Prostate gland (tissue), 2 donors: ENCODE data around the gene LHFPL3.

Experiments
- POLR2A ChIP-seq: fragments of 450-650 bp; IDR thresholded peaks from one replicate; pipeline ENCODE4 v1.6.1; 2016; ENCODE audit warnings: antibody characterized with exemption, mild to moderate bottlenecking
- TF ChIP-seq, protein P1 (sequence below), 4 experiments: fragments of 200-600 bp in 2 of 4; fragments of 450-650 bp in 2 of 4; sonication (generic) in 2 of 4; IDR thresholded peaks; 1 replicate in 3 of 4; 2 replicates in 1 of 4; pipeline ENCODE4 v1.5.1; 2016 to 2019; ENCODE audit warnings: antibody characterized with exemption in 4 of 4, mild to moderate bottlenecking in 2 of 4, moderate library complexity in 2 of 4

DNA sequence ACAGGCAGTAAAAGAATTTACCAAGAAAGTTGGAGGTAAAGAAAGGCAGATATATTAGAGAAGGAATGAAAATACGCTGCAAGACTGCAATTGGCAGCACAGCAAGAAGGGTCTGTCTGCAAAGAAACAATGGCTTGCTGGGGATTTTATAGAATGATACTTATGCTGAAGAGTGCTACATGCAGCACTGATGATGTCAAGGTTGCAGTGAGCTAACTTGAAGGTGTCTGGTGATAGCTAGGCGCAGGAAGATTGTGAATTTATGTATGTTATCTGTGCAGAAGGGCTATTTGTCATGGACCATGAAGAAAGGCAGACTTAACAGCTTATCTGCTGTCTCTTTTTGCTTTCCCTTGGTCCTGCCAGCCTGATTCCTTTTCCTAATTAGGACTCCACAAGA, 366.3 kb downstream of the LHFPL3 start:
- TF ChIP-seq, protein P1, sequence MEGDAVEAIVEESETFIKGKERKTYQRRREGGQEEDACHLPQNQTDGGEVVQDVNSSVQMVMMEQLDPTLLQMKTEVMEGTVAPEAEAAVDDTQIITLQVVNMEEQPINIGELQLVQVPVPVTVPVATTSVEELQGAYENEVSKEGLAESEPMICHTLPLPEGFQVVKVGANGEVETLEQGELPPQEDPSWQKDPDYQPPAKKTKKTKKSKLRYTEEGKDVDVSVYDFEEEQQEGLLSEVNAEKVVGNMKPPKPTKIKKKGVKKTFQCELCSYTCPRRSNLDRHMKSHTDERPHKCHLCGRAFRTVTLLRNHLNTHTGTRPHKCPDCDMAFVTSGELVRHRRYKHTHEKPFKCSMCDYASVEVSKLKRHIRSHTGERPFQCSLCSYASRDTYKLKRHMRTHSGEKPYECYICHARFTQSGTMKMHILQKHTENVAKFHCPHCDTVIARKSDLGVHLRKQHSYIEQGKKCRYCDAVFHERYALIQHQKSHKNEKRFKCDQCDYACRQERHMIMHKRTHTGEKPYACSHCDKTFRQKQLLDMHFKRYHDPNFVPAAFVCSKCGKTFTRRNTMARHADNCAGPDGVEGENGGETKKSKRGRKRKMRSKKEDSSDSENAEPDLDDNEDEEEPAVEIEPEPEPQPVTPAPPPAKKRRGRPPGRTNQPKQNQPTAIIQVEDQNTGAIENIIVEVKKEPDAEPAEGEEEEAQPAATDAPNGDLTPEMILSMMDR (IDR thresholded peaks at IDR 0.05): no peak
- TF ChIP-seq POLR2A: no peak
